Peyer's patch (tissue), 4 donors: ENCODE measurements around the gene RFX1. TPM values are rescaled to one million over a fixed set of nuclear protein-coding genes. Genes with fewer than 3 reads are reported as not detected.

Experiments
- DNase-seq, 3 donors: peaks; one replicate each; pipeline ENCODE4 v3.0.0-alpha.2; 2017 to 2019
- H3K27ac ChIP-seq, 4 donors: fragments of 200-600 bp; sonication (generic); one replicate each; pipeline ENCODE4 v1.5.1; 2016 to 2019
- H3K27me3 ChIP-seq, 2 donors: fragments of 200-600 bp; sonication (generic); one replicate each; pipeline ENCODE4 v1.5.1; 2019
- H3K36me3 ChIP-seq, 3 donors: fragments of 200-600 bp; sonication (generic); one replicate each; pipeline ENCODE4 v1.5.1; 2016 to 2019
- H3K4me1 ChIP-seq, 4 donors: fragments of 200-600 bp; sonication (generic); one replicate each; pipeline ENCODE4 v1.5.1; 2016 to 2019
- H3K4me3 ChIP-seq, 4 donors: fragments of 200-600 bp; sonication (generic); 1 replicate in 3 of 4; 2 replicates in 1 of 4; pipeline ENCODE4 v1.5.1; 2016 to 2019; ENCODE audit warnings: mild to moderate bottlenecking in 1 of 4
- H3K9me3 ChIP-seq, 4 donors: fragments of 200-600 bp; sonication (generic); one replicate each; pipeline ENCODE4 v1.5.1; 2016 to 2019; ENCODE audit warnings: mild to moderate bottlenecking in 1 of 4
- CTCF ChIP-seq, 6 experiments: fragments of 450-650 bp in 4 of 6; fragments of 200-600 bp in 2 of 6; sonication (generic) in 1 of 6; IDR thresholded peaks; one replicate each; pipeline ENCODE4 v1.5.1; 2017 to 2019; ENCODE audit warnings: antibody characterized with exemption in 6 of 6, mild to moderate bottlenecking in 3 of 6, moderate library complexity in 1 of 6
- POLR2A ChIP-seq, 2 donors: fragments of 450-650 bp; IDR thresholded peaks; one replicate each; pipeline ENCODE4 v1.5.1; 2017; ENCODE audit warnings: antibody characterized with exemption in 2 of 2, mild to moderate bottlenecking in 2 of 2, moderate library complexity in 2 of 2
- total RNA-seq, 4 donors: library from RNA; depleted of rRNA; stranded (reverse); fragments of >200 nt; gene quantifications; one replicate each; pipeline ENCODE4 v1.1.0, GENCODE V29; 2016

The RFX1 gene
- total RNA-seq, 4 donors from 2014 or later = 5.8 to 19.0 (median 9.6) TPM

GRCh38 chr19:14006766-14007562 lies 844 bp upstream of the RFX1 start:
- Histone ChIP-seq H3K27me3 (no peaks in the 10 kb centered on the region), H3K4me3 (peak overlapping the region; percentile 90 to 98 (median 96)), H3K27ac (peak overlapping the region; percentile 98 to 100 (median 99)), H3K4me1 (peaks cover 3 to 26% (median 22%) of the 10 kb centered on the region in 4 donors), H3K36me3 (no peaks in the 10 kb centered on the region), H3K9me3 (no peaks in the 10 kb centered on the region)
- no peak for DNase-seq
- TF ChIP-seq POLR2A (IDR thresholded peaks at IDR 0.05) (peak; percentile 29 to 43), CTCF (IDR thresholded peaks at IDR 0.05) (peak in 1 of 6 experiments; percentile 2)

- peak overlapping the region; percentile 90 to 98 (median 96) for H3K4me3 ChIP-seq
- peak; percentile 96 to 97 (median 96) for DNase-seq
- no peaks in the 10 kb centered on the region for H3K27me3 ChIP-seq
- peak overlapping the region; percentile 98 to 100 (median 99) for H3K27ac ChIP-seq
- H3K4me1 ChIP-seq = peaks cover 3 to 33% (median 27%) of the 10 kb centered on the region in 4 donors
- TF ChIP-seq POLR2A (IDR thresholded peaks at IDR 0.05) = peak; percentile 3 to 30
- peak in 1 of 6 experiments; percentile 11 for TF ChIP-seq CTCF (IDR thresholded peaks at IDR 0.05)
- H3K9me3 ChIP-seq = no peaks in the 10 kb centered on the region
- no peaks in the 10 kb centered on the region for H3K36me3 ChIP-seq
Measured at GRCh38 chr19:14005349-14006084, 603 bp downstream of the RFX1 start.

- peak; percentile 51 to 74 (median 66) for DNase-seq
- peaks cover 3 to 34% (median 27%) of the 10 kb centered on the region in 4 donors for H3K4me1 ChIP-seq
- peak overlapping the region in 3 of 4 donors; percentile 90 to 98 (median 95) for H3K4me3 ChIP-seq
- H3K27ac ChIP-seq = peak overlapping the region; percentile 98 to 100 (median 99)
- no peaks in the 10 kb centered on the region for H3K9me3 ChIP-seq
- no peaks in the 10 kb centered on the region for H3K27me3 ChIP-seq
- no peaks in the 10 kb centered on the region for H3K36me3 ChIP-seq
- no peak for TF ChIP-seq POLR2A (IDR thresholded peaks at IDR 0.05)
- TF ChIP-seq CTCF (IDR thresholded peaks at IDR 0.05) = no peak
Measured at GRCh38 chr19:14004619-14005348, 1.3 kb downstream of the RFX1 start.

- Histone ChIP-seq H3K27ac (peak overlapping the region; percentile 98 to 100 (median 99)), H3K4me3 (no peak overlapping the region), H3K36me3 (no peaks in the 10 kb centered on the region), H3K27me3 (no peaks in the 10 kb centered on the region), H3K4me1 (peaks cover 3 to 34% (median 27%) of the 10 kb centered on the region in 4 donors), H3K9me3 (no peaks in the 10 kb centered on the region)
- no peak for TF ChIP-seq CTCF (IDR thresholded peaks at IDR 0.05)
- TF ChIP-seq POLR2A (IDR thresholded peaks at IDR 0.05) = no peak
- no peak for DNase-seq
Measured at GRCh38 chr19:14003251-14004055, 2.7 kb downstream of the RFX1 start.
